GM23248 (cell line): ENCODE measurements around the gene CD8B2. TPM values are rescaled to one million over a fixed set of nuclear protein-coding genes. Genes with fewer than 3 reads are reported as not detected.
"Not testable (repeated sequence)": the region's sequence is repeated elsewhere in the genome, so short reads cannot be mapped to it uniquely, and the experiment has no call there.

ENCODE experiments used
- DNase-seq: peaks from one replicate; pipeline ENCODE4 v3.0.0-alpha.2; 2015
- H2AFZ ChIP-seq: fragments of 200-600 bp; sonication (generic); 2 replicates; pipeline ENCODE4 v1.6.1; 2016; ENCODE audit warnings: antibody characterized with exemption
- H3F3A ChIP-seq: fragments of 200-600 bp; sonication (generic); 2 replicates; pipeline ENCODE4 v1.6.1; 2016; ENCODE audit warnings: mild to moderate bottlenecking, antibody characterized with exemption, mixed run types; ENCODE audit not compliant: insufficient read depth
- H3K27ac ChIP-seq: fragments of 200-600 bp; sonication (generic); 2 replicates; pipeline ENCODE4 v1.5.1; 2016; ENCODE audit warnings: mild to moderate bottlenecking
- H3K27me3 ChIP-seq: fragments of 200-600 bp; sonication (generic); replicated peaks from 2 replicates; pipeline ENCODE4 v1.6.1; 2016; ENCODE audit warnings: mild to moderate bottlenecking; ENCODE audit not compliant: insufficient read depth
- H3K36me3 ChIP-seq: fragments of 200-600 bp; sonication (generic); 2 replicates; pipeline ENCODE4 v1.6.1; 2016; ENCODE audit warnings: low read depth, mild to moderate bottlenecking
- H3K4me1 ChIP-seq: fragments of 200-600 bp; sonication (generic); 2 replicates; pipeline ENCODE4 v1.6.1; 2016; ENCODE audit warnings: mild to moderate bottlenecking; ENCODE audit not compliant: insufficient read depth
- H3K4me2 ChIP-seq: fragments of 200-600 bp; sonication (generic); one replicate; pipeline ENCODE4 v1.6.1; 2016; ENCODE audit warnings: mild to moderate bottlenecking; ENCODE audit not compliant: unreplicated experiment
- H3K4me3 ChIP-seq: fragments of 200-600 bp; sonication (generic); 2 replicates; pipeline ENCODE4 v1.5.1; 2016; ENCODE audit warnings: mild to moderate bottlenecking
- H3K79me2 ChIP-seq: fragments of 200-600 bp; sonication (generic); 2 replicates; pipeline ENCODE4 v1.6.1; 2016; ENCODE audit warnings: mild to moderate bottlenecking; ENCODE audit not compliant: insufficient read depth
- H3K9ac ChIP-seq: fragments of 200-600 bp; sonication (generic); 2 replicates; pipeline ENCODE4 v1.6.1; 2016; ENCODE audit warnings: mild to moderate bottlenecking
- H3K9me2 ChIP-seq: fragments of 200-600 bp; sonication (generic); 2 replicates; pipeline ENCODE4 v1.6.1; 2016; ENCODE audit warnings: mixed run types, mild to moderate bottlenecking, moderate library complexity; ENCODE audit not compliant: insufficient read depth
- H3K9me3 ChIP-seq: fragments of 200-600 bp; sonication (generic); one replicate; pipeline ENCODE4 v1.6.1; 2017; ENCODE audit warnings: low read depth
- H4K20me1 ChIP-seq: fragments of 200-600 bp; sonication (generic); 2 replicates; pipeline ENCODE4 v1.6.0; 2016; ENCODE audit not compliant: insufficient read depth
- EZH2 ChIP-seq: fragments of 200-600 bp; sonication (generic); IDR thresholded peaks from 2 replicates; pipeline ENCODE4 v1.6.1; 2018; ENCODE audit warnings: antibody characterized with exemption, mild to moderate bottlenecking; ENCODE audit not compliant: insufficient read depth, poor library complexity, severe bottlenecking
- EZH2phosphoT487 ChIP-seq: fragments of 200-600 bp; sonication (generic); IDR thresholded peaks from 2 replicates; pipeline ENCODE4 v1.6.1; 2018; ENCODE audit warnings: antibody characterized with exemption, moderate library complexity, mild to moderate bottlenecking, low read depth; ENCODE audit not compliant: insufficient read depth
- WGBS, 2 experiments: methylation state at CpG; one replicate each; pipeline ENCODE4 v1.1.6; 2015 to 2017; ENCODE audit warnings: low lambda C conversion rate in 2 of 2, low coverage in 1 of 2; ENCODE audit errors: missing lambda C conversion rate in 2 of 2; 5-methylcytosine and 5-hydroxymethylcytosine counted together
- in situ Hi-C: fragments of 300-500 bp; cut with MboI; formaldehyde crosslinking; loops from 2 replicates; pipeline ENCODE4 v1.15.0; 2020
- polyA plus RNA-seq: library from polyadenylated mRNA; unstranded; fragments of >200 nt; fragmentation: Nextera tagmentation; extraction: Ambion mirVana; gene quantifications from 2 replicates; pipeline ENCODE4 v1.2.1, GENCODE V29; 2016
- total RNA-seq: library from RNA; depleted of rRNA; stranded (reverse); fragments of >200 nt; shearing (Covaris generic); gene quantifications from 2 replicates; pipeline ENCODE4 v1.2.3, GENCODE V29; 2014

The CD8B2 gene
- total and polyA plus RNA-seq, 2 experiments from 2014 or later: not detected

DNA sequence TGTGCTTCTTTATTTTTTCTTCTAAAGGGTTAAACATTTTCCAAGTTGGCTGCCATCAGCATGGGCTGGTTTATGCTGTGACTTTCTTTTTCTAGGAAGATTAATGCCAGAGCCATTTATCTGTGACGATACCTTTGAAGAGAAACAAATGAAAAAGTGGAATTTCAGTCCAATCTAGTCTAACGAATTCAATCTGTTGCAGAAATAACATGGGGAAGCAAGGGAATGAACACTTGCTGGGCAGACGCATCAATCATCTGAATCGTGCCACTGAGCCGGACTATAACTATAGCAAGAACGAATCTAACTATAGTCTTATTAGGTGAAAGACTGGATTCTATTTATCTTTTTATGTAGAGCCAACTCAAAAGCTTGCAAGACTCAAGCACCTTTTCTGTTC lies 66.2 kb downstream of the CD8B2 start:
- Histone ChIP-seq H3K4me2 (no peak overlapping the region), H3K27ac (no peak overlapping the region), H3K9me3 (no peaks in the 10 kb centered on the region), H3K9ac (no peak overlapping the region), H3K79me2 (no peaks in the 10 kb centered on the region), H4K20me1 (no peaks in the 10 kb centered on the region), H3K9me2 (no peaks in the 10 kb centered on the region), H3F3A (no peaks in the 10 kb centered on the region), H2AFZ (no peak overlapping the region), H3K4me3 (no peak overlapping the region), H3K4me1 (no peaks in the 10 kb centered on the region), H3K27me3 (peaks cover 12% of the 10 kb centered on the region; the same call in 1 of the 2 replicates), H3K36me3 (no peaks in the 10 kb centered on the region)
- TF ChIP-seq EZH2phosphoT487 (no peak), EZH2 (no peak)
- DNase-seq: no peak
- in situ Hi-C loops: no loop called here
- WGBS, 2 experiments: 11 to 13% methylated on average over 6 of the region's 6 CpGs

DNA sequence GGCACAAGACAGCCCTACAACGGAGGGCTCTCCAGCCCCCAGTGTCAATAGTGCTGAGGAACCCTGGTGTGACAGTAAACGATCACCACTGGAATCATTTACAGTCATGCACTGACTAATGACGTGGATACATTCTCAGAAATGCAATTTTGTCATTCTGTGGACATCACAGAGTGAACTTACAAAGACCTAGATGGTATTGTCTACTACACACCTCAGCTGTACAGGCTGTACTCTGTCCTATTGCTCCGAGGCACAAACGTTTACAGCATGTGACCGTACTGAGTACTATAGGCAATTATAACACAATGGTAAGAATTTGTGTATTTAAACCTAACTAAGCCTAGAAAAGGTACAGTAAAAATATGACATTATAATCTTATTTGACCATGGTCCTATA lies 67.2 kb downstream of the CD8B2 start:
- Histone ChIP-seq H3K4me1 (no peaks in the 10 kb centered on the region), H3K27ac (no peak overlapping the region), H3K27me3 (peaks cover 12% of the 10 kb centered on the region; the same call in 1 of the 2 replicates), H3K9me3 (no peaks in the 10 kb centered on the region), H3K9me2 (no peaks in the 10 kb centered on the region), H2AFZ (no peak overlapping the region), H3F3A (no peaks in the 10 kb centered on the region), H3K36me3 (no peaks in the 10 kb centered on the region), H3K9ac (no peak overlapping the region), H3K4me3 (no peak overlapping the region), H4K20me1 (no peaks in the 10 kb centered on the region), H3K4me2 (no peak overlapping the region), H3K79me2 (no peaks in the 10 kb centered on the region)
- in situ Hi-C loops: no loop called here
- DNase-seq: no peak
- TF ChIP-seq EZH2 (no peak), EZH2phosphoT487 (no peak)
- 42 to 54% methylated on average over 6 of the region's 6 CpGs for WGBS, 2 experiments

- Histone ChIP-seq H3K4me1 (no peaks in the 10 kb centered on the region), H3K4me2 (no peak overlapping the region), H3F3A (no peaks in the 10 kb centered on the region), H3K27me3 (peaks cover 12% of the 10 kb centered on the region; the same call in 1 of the 2 replicates), H3K4me3 (no peak overlapping the region), H3K9me2 (no peaks in the 10 kb centered on the region), H3K36me3 (no peaks in the 10 kb centered on the region), H3K79me2 (no peaks in the 10 kb centered on the region), H4K20me1 (no peaks in the 10 kb centered on the region), H3K9ac (no peak overlapping the region), H3K27ac (no peak overlapping the region), H2AFZ (no peak overlapping the region), H3K9me3 (no peaks in the 10 kb centered on the region)
- DNase-seq: no peak
- no peak for TF ChIP-seq EZH2
- TF ChIP-seq EZH2phosphoT487: no peak
- 0% methylated on average over 1 of the region's 1 CpG for WGBS, 2 experiments
- in situ Hi-C loops: no loop called here
Measured at GRCh38 chr2:106555053-106555452, 67.9 kb downstream of the CD8B2 start.

- in situ Hi-C loops, H3K79me2 ChIP-seq, H3K9me3 ChIP-seq, H3K36me3 ChIP-seq, H3K4me2 ChIP-seq, H3K4me1 ChIP-seq, DNase-seq, H3K9me2 ChIP-seq, H3K4me3 ChIP-seq, H2AFZ ChIP-seq, H3K27ac ChIP-seq, H3K9ac ChIP-seq, H3F3A ChIP-seq, H4K20me1 ChIP-seq: not testable (repeated sequence)
- H3K27me3 ChIP-seq: peaks cover 13% of the 10 kb centered on the region
- WGBS, 2 experiments: 75 to 86% methylated on average over 3 of the region's 3 CpGs
Measured at GRCh38 chr2:106559786-106560185, 72.6 kb downstream of the CD8B2 start.

GRCh38 chr2:106560773-106561172 lies 73.6 kb downstream of the CD8B2 start:
- no peak overlapping the region for H2AFZ ChIP-seq
- in situ Hi-C loops: no loop called here
- no peak overlapping the region for H3K4me3 ChIP-seq
- H3K79me2 ChIP-seq: no peaks in the 10 kb centered on the region
- H3F3A ChIP-seq: no peaks in the 10 kb centered on the region
- H3K36me3 ChIP-seq: no peaks in the 10 kb centered on the region
- no peak overlapping the region for H3K9ac ChIP-seq
- H3K9me2 ChIP-seq: no peaks in the 10 kb centered on the region
- no peaks in the 10 kb centered on the region for H3K4me1 ChIP-seq
- 67 to 80% methylated on average over 1 of the region's 1 CpG for WGBS, 2 experiments
- peaks cover 13% of the 10 kb centered on the region for H3K27me3 ChIP-seq
- no peak overlapping the region for H3K4me2 ChIP-seq
- no peaks in the 10 kb centered on the region for H4K20me1 ChIP-seq
- TF ChIP-seq EZH2phosphoT487 (no peak), EZH2 (no peak)
- no peaks in the 10 kb centered on the region for H3K9me3 ChIP-seq
- H3K27ac ChIP-seq: no peak overlapping the region
- DNase-seq: no peak
